Activated T-cell treated with anti-CD3 and anti-CD28 coated beads for 1 hour (primary cell): ENCODE results near the gene XRN1.
"Not testable (repeated sequence)": the region's sequence is repeated elsewhere in the genome, so short reads cannot be mapped to it uniquely, and the experiment has no call there.

Experiments used
- DNase-seq: peaks from one replicate; pipeline ENCODE4 v3.0.0-alpha.2; 2020; ENCODE audit warnings: low read depth

XRN1 gene

DNA sequence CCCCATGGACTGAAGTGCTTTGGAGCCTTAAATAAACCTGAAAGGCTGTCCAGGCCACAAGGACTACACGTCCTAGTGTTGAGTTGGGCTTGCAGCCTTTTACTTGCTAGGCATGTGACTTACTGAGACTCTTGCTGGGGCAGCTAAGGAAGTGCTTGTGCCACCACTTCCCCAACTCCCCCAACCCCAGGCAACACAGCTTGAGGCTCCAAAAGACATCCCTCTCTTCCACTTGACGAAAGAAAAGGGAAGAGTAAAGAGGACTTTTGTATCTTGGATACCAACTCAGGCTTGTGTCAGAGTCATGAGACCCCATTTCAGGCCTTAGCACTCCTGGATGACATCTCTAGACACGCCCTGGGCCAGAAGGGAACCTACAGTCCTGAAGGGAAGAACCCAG lies 109.8 kb downstream of the XRN1 start:
- DNase-seq: no peak

DNA sequence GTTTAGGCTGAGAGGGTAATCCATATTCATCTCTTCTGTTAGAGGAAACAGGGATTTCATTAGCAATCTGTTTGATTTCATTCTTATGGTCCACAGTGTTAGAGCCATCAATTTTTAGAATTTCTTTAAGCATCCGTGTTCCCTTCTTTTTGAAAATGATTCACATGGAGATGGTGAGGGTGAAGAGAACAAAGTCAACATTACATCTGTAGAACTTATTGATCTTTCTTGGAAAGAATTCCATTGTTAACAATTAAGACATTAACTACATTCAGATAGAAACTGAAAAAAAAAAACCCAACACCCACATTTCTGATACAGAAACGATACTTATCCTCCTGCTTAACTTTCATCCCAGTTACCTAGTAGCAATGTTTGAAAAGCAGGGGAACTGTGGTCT lies 115.4 kb downstream of the XRN1 start:
- no peak for DNase-seq

DNA sequence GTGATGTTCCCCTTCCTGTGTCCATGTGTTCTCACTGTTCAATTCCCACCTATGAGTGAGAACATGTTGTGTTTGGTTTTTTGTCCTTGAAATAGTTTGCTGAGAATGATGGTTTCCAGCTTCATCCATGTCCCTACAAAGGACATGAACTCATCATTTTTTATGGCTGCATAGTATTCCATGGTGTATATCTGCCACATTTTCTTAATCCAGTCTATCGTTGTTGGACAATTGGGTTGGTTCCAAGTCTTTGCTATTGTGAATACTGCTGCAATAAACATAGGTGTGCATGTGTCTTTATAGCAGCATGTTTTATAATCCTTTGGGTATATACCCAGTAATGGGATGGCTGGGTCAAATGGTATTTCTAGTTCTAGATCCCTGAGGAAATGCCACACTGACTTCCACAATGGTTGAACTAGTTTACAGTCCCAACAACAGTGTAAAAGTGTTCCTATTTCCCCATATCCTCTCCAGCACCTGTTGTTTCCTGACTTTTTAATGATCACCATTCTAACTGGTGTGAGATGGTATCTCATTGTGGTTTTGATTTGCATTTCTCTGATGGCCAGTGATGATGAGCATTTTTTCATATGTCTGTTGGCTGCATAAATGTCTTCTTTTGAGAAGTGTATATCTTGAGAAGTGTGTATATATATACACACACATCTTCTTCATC lies 123.4 kb downstream of the XRN1 start:
- not testable (repeated sequence) for DNase-seq

DNA sequence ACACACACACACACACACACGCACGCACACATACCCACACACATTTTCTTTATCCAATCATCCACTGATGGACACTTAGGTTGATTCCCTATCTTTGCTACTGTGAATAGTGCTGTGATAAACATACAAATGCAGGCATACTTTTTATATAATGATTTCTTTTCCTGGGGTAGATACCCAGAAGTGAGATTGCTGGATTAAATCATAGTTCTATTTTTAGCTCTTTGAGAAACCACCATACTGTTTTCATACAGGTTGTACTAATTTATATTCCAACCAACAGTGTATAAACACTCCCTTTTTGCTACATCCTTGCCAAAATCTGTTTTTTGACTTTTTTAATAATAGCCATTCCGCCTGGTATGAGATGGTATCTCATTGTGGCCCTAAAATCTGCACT lies 127.9 kb downstream of the XRN1 start:
- no peak for DNase-seq

DNA sequence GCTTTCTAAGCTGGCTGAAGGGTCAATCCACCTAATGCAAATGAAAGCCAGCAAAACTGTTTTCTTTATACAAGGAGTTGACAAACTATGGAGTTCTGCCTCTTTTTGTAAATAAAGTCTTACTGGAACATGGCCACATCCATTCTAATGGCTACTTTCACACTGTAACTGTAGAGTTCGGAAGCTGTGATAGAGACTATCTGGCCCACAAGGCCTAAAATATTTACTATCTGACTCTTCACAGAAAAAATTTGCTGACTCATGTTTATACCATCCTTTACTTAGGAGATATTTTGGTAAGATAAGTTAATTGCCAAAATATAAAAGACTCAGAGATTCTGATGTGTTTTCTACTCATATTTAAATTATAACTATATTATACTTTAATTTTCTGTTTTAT lies 128.7 kb downstream of the XRN1 start:
- no peak for DNase-seq

DNA sequence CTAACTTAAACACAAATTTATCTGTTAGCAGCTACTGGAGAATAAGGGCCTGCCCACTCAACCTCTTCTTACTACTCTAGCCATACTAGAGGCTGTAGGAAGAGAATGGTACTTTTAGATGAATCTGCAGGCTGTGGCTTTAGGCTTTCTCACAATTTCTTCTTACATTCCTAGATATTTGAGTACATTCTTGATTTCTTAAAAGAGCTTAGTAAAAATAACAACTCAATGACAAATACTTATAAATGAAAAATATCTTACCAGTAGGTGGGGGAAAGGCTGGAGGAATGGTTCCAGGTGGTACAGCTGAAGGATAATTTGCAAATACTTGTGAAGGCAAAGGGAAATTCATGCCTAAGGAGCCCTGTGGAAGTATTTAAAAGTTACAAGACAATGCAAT lies 129.5 kb downstream of the XRN1 start:
- no peak for DNase-seq

DNA sequence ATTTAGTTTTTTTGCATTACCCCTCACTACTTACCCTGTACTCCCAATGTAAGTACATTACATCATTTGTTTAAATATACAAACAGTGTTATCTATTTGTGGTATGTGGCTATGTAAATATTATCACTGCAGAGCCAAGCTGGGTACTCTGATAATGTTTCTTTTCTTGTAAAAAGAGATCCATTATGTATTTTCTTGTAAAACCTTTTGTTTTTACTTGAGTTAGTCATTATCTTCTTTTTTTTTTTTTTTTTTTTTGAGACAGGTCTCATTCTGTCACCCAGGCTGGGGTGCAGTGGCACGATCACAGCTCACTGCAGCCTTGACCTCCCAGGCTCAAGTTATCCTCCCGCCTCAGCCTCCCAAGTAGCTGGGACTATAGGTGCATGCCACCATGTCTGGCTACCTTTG lies 131.9 kb downstream of the XRN1 start:
- not testable (repeated sequence) for DNase-seq

DNA sequence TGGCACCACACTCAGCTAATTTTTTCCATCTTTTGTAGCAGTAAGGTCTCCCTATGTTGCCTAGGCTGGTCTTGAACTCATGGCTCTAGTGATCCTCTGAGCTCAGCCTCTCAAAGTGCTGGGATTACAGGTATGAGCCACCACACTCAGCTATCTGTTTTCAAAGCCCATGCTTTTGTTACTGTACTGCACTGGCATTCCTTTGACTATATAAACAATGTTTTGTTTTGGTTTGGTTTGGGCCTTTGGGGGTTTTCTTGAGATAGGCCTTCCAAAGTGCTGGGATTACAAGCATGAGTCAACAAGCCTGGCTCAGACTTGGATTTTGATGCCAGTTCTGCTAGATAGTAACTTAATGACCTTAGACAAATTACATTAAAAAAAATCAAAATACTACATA lies 132.8 kb downstream of the XRN1 start:
- no peak for DNase-seq

DNA sequence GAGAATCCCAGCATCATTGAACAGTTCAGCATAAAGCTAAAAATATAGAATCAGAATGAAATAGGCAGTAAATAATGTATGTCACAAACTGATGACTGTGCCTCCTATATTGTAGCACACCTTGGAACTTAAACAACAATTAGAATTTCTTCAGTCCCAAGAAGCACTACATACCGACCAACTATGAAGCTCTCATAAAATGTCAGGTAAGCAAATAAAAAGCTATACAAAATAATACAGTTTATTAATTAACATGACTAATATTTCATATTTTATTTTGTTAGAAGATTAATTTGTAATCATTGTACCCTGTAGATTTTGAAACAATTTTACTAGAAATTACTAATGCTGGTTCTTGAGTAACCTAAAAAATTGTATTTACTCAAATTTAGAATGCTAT lies 137.4 kb downstream of the XRN1 start:
- no peak for DNase-seq

DNA sequence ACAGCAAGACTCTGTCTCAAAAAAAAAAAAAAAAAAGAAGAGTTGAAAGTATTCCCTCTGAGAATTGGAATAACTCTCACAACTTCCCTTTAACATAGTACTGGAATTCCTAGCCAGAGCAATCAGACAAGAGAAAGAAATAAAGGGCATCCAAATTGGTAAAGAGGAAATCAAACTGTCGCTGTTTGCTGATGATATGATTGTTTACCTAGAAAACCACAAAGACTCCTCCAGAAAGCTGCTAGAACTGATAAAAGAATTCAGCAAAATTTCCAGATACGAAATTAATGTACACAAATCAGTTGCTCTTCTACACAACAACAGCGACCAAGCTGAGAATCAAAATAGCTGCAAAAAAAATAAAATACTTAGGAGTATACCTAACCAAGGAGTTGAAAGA lies 145.0 kb downstream of the XRN1 start:
- DNase-seq: not testable (repeated sequence)

DNA sequence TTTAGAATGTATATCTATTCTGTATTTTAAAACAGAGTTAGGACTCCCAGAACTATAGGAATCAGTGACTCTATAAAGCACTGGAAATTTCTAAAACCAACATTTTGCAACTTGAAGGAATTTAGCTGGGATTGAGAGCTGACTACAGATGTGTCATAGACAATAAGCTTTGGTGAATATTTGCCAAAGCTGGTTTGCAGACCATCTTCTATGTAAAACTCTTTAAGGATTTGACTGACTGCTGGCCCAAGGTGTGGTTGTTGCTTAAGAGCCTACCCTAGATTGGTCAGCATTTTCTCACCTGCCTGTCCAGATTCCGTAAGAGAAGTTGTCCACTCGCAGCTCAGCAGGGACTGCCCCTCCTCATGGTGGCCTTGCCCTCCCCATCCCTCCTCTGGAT lies 149.2 kb downstream of the XRN1 start:
- no peak for DNase-seq

DNA sequence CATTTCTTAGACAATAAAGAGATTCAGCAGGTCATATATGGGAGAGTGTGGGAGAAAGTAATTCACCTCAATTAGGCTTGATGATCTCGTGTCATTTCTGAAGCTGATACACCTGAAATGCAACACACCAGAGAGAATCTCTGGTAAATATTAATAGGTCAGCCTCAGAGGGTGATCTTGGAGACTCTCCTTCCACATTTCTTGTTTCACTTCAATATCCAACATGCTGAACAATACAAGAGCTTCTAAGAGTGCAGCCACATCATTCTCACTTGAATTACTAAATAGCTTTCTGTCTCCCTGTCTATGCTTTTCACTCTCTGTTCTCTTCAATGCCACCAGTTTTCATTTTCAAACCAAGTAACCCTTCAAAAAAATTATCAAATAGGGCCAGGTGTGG lies 151.3 kb downstream of the XRN1 start:
- no peak for DNase-seq

DNA sequence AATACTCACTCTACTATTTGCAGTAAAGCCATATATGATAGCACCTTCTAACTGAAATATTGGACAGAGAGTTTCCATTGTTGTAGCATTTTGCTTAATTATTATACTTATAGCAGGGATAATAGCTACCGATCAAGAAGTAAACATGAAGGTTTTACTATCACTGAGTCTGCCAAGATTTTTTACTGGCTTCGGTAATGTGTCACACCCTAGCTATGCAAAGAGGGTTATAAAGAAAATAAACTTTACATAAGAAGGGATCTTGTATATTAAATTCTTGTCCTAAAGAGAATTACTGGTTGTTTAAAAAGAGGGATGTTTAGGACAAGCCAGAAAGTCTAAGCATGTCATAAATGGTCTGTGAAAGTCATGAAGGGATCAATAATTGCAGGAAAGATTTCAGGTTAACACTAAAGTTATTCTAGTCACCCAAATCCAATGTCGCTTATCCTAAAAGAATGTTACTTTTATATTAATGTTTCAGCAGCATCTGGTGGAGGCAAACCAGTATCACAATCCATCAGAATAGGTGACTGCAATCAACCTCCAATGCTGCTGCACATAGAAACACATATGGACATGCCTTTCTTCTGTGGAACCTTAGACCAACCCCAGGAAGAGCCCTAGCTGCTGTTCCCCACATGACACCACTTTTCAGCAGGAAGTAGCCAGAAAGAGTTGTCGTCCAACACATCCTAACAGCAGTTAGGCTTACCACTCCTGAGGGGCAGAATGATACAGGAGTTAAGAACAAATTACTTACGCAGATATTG lies 159.8 kb downstream of the XRN1 start:
- no peak for DNase-seq

DNA sequence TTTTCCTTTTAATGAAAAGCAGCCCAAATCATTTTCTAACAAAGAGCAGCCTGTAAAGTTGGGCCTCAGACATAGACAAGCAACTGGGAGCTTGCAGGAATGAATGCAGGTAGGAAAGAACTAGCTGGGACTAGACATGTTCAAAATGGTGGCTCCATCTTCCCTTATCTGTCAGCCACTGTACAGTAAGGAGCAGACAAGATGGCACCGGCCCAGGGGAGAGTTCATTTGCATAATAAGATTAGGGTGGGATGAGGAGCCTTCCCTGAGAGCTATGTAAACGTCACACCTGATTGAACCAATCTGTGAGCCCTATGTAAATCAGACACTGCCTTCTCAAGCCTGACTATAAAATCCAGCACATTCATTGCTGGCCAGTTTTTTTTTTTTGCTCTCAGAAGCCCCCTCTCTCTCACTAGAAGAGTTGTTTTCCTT lies 162.7 kb downstream of the XRN1 start:
- no peak for DNase-seq

DNA sequence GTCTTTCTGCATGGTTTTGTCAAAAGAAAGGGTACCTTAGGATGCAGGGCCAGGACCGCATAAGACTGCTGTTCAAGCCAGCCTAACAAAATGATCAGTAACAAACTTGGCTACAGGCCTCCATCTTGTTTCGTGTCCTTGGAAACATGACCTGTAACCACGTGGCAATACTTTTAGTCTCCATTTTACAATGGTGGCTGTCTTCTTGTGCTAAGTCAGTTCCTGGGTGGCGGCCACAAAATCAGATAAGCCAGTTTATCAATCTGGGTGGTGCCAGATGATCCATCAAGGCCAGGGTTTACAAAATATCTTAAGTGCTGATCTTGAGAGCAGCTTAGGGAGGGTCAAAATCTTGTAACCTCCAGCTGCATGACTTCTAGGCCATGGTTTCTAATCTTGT lies 165.3 kb downstream of the XRN1 start:
- no peak for DNase-seq

DNA sequence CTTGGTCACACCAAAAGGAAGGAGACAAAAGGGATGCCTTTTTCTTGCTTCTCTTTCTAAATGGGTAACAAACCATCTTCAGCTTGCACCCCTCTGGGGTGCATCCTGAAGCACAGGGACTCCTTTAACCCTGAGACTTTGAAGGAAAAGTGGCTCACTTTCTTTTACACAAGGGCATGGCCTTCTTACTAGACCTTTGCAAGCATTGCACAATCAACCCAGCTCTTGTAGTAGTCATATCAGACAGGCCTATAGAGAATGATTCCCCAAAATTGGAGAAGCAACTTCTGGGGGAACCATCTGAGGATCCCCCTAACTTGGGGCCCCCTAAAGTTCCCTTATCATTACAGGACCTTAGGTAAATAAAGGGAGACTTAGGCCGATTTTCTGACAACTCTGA lies 166.4 kb downstream of the XRN1 start:
- no peak for DNase-seq

DNA sequence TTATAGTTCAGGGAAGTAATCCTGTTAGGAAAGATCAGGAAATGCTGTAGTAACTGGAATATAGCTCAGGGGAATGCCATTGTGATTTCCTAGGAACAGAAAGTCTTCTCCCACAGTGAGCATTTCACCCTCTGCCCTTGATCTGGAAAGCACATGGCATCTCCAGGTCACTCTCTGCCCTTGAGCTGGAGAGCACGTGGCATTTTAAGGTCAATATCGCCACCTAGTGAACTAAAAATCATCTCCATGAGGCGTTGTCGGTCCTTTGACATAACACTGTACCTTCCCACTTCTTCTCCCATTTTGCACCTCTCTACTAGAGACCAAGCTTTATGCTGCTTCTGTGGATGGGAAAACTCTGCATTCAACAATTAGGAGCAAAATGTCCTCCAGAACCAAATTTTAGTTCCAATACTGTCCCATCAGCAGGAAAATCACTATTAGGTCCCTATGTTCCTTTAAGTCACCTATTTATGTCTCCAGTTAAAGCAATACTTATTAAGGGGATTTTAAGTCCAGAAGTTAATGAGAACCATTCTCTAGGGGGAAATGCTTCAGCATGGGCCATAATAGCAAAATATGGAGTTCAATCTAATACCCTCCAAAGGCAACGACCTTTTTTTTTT lies 167.8 kb downstream of the XRN1 start:
- no peak for DNase-seq

DNA sequence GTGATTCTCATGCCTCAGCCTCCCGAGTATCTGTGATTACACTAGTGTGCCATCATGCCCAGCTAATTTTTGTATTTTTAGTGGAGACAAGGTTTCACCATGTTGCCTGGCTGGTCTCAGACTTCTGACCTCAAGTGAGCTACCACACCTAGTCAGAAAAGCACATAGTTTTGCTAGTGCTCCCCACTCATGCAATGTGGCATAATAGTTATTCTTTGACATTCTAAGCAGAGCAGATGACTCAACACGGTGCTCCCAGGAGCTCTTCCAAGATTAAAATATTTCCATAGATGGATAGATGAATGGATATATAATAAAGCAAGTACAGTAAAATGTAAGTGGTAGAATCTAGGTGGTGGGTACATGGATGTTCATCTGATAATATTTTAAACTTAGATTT lies 169.4 kb downstream of the XRN1 start:
- no peak for DNase-seq

DNA sequence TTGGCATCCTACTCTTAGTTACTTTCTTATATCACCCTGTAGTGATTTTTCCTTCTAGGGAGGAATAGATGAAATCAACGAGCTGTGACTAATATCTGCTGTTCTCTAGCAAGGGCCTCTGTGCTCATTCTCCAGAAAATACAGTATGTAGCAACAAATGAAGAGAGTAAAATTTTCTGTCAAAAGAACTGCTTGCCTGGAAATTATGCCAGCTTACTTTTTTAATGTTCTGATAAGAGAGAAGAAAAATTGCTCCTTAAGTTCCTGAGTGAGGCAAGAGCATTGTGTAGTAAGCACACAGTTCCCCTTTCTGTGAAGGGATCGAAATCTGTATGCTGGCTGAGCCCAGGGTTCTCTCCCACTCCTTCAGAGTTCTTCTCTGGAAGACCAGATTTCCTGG lies 171.1 kb downstream of the XRN1 start:
- DNase-seq: no peak

DNA sequence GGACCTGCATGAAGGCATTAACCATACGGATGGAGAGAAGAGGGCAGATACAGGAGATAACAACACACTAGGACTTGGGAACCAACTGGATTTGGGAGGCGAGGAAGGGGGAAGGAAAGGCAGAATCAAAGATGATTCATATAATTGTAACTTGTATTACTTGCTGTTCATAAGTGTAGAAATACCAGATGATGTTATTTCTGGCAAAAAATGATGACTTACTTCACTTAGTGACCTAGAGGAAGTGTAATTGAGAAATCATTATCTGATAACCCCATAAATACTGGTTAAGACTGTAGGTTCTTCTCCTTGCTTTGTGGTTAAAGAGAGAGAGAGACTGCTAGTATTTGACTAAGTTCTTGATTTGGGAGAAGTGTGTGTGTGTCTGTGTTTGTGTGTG lies 172.0 kb downstream of the XRN1 start:
- no peak for DNase-seq

DNA sequence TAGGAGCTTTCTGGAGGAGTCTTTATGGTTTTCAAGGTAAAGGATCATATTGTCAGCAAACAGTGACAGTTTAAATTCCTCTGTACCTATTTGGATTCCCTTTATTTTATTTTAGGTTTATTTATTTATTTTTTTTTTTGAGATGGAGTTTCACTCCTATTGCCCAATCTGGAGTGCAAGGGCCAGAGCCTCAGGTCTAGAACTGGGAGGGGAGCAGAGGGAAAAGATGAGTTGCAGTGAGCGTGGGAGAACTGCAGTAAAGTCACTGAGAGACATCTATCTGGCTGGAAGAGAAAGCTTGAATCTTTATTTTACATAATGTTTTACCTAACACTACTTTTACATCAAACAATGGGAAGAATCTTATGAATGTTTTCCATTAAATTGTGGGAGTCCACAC lies 172.9 kb downstream of the XRN1 start:
- no peak for DNase-seq

DNA sequence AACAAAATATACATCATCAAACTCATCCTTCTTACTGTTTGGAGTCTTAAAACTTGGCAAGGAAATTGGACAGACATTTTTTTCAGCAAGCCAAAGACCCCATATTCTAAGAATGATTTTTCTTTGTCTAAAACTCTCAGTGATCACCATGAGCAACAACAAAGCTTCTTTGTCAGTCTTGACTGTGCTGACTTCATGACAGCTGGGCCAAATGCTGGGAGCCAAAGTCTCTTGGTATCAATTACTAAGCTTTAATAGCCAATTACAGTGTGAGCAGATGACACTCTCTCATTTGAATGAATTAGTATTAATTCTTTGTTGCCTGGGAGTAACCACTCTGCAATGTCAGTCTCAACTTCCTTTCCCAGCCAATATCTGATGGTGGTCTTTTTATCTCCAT lies 174.3 kb downstream of the XRN1 start:
- no peak for DNase-seq

DNA sequence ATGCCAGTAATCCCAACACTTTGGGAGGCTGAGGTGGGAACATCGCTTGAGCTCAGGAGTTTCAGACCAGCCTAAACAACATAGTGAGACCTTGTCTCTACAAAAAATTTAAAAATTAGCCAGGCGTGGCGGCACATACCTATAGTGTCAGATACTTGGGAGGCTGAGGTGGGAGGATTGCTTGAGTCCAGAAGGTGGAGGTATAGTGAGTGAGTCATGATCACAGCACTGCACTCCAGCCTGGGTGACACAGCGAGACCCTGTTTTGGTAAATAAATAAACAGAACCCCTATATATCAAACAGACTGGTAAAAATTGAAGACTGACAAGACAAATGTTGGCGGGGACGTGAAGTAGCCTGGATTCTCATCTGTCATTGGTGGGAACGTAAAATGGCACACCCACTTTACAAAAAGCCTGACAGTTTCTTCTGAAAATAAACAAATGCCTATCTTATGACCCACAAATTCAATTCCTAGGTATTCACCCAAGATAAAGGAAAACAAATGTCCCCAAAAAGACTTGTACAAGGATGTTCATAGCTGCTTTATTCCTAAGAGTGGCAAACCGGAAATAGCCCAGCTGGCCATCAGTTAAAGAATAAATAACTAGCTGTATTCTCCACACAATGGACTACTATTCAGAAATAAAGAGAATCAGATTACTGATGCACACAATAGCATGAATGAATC lies 175.5 kb downstream of the XRN1 start:
- no peak for DNase-seq
